ENCODE measurements around the gene GNAQ. TPM values are rescaled to one million over a fixed set of nuclear protein-coding genes. Genes with fewer than 3 reads are reported as not detected.
"Not testable (repeated sequence)": the region's sequence is repeated elsewhere in the genome, so short reads cannot be mapped to it uniquely, and the experiment has no call there.

GNAQ gene
- total RNA-seq, 1 donor from 2014 or later: 0.20 TPM

GRCh38 chr9:77719321-77719720 lies 312.3 kb downstream of the GNAQ start:
- no peaks in the 10 kb centered on the region for H3K36me3 Mint-ChIP-seq (ENCODE audit: low read depth)

GRCh38 chr9:77718298-77718640 lies 313.3 kb downstream of the GNAQ start:
- POLR2A ChIA-PET; DNase-seq; H3K27me3 Mint-ChIP-seq; H3K27ac Mint-ChIP-seq; H3K9me3 Mint-ChIP-seq; intact Hi-C loops (cut with micrococcal nuclease); H3K4me1 Mint-ChIP-seq; CTCF ChIA-PET; H3K36me3 Mint-ChIP-seq (ENCODE audit: low read depth); ATAC-seq (ENCODE audit: low read depth); H3K4me3 Mint-ChIP-seq: not testable (repeated sequence)

More at GRCh38 chr9:77719321-77719720, 312.3 kb downstream of the GNAQ start:
- Mint-ChIP-seq H3K4me3 (no peak overlapping the region), H3K9me3 (no peaks in the 10 kb centered on the region), H3K4me1 (no peaks in the 10 kb centered on the region), H3K27ac (no peak overlapping the region), H3K27me3 (no peaks in the 10 kb centered on the region)
- POLR2A ChIA-PET: no interaction called here
- DNase-seq (no peak), ATAC-seq (ENCODE audit: low read depth) (no peak)
- CTCF ChIA-PET: no interaction called here
- intact Hi-C loops (cut with micrococcal nuclease): no loop called here
- no peak for TF ChIP-seq CTCF (IDR thresholded peaks at IDR 0.05)

GRCh38 chr9:77717608-77718297 lies 313.9 kb downstream of the GNAQ start:
- POLR2A ChIA-PET; intact Hi-C loops (cut with micrococcal nuclease); DNase-seq; H3K36me3 Mint-ChIP-seq (ENCODE audit: low read depth); H3K27me3 Mint-ChIP-seq; H3K9me3 Mint-ChIP-seq; CTCF ChIA-PET; H3K4me1 Mint-ChIP-seq; H3K4me3 Mint-ChIP-seq; H3K27ac Mint-ChIP-seq; ATAC-seq (ENCODE audit: low read depth): not testable (repeated sequence)

GRCh38 chr9:77714077-77714549 lies 317.5 kb downstream of the GNAQ start:
- H3K27me3 Mint-ChIP-seq: no peaks in the 10 kb centered on the region
- intact Hi-C loops (cut with micrococcal nuclease): no loop called here
- H3K27ac Mint-ChIP-seq: no peak overlapping the region
- H3K36me3 Mint-ChIP-seq (ENCODE audit: low read depth): no peaks in the 10 kb centered on the region
- no peak for ATAC-seq (ENCODE audit: low read depth)
- ChIA-PET CTCF (no interaction called here), POLR2A (no interaction called here)
- H3K9me3 Mint-ChIP-seq: peaks cover 2% of the 10 kb centered on the region
- H3K4me3 Mint-ChIP-seq: no peak overlapping the region
- DNase-seq: no peak
- TF ChIP-seq CTCF (IDR thresholded peaks at IDR 0.05): no peak
- H3K4me1 Mint-ChIP-seq: peaks cover 17% of the 10 kb centered on the region

- ChIA-PET CTCF (no interaction called here), POLR2A (no interaction called here)
- Mint-ChIP-seq H3K4me1 (peaks cover 17% of the 10 kb centered on the region), H3K4me3 (no peak overlapping the region), H3K27me3 (no peaks in the 10 kb centered on the region), H3K27ac (no peak overlapping the region), H3K9me3 (peaks cover 11% of the 10 kb centered on the region), H3K36me3 (ENCODE audit: low read depth) (no peaks in the 10 kb centered on the region)
- intact Hi-C loops (cut with micrococcal nuclease): no loop called here
- ATAC-seq (ENCODE audit: low read depth) (no peak), DNase-seq (no peak)
- TF ChIP-seq CTCF (IDR thresholded peaks at IDR 0.05): no peak
Measured at GRCh38 chr9:77712533-77713130, 319.0 kb downstream of the GNAQ start.

GRCh38 chr9:77710965-77711648 lies 320.5 kb downstream of the GNAQ start:
- ChIA-PET POLR2A (no interaction called here), CTCF (no interaction called here)
- H3K27me3 Mint-ChIP-seq: no peaks in the 10 kb centered on the region
- H3K27ac Mint-ChIP-seq: no peak overlapping the region
- ATAC-seq (ENCODE audit: low read depth) (no peak), DNase-seq (no peak)
- H3K9me3 Mint-ChIP-seq: peaks cover 14% of the 10 kb centered on the region
- no peaks in the 10 kb centered on the region for H3K36me3 Mint-ChIP-seq (ENCODE audit: low read depth)
- no peak overlapping the region for H3K4me3 Mint-ChIP-seq
- intact Hi-C loops (cut with micrococcal nuclease): no loop called here
- TF ChIP-seq CTCF (IDR thresholded peaks at IDR 0.05): no peak
- H3K4me1 Mint-ChIP-seq: peaks cover 17% of the 10 kb centered on the region
